WERI-Rb-1 (cell line): ENCODE results near the gene ALKBH6.
"Not testable (repeated sequence)": the region's sequence is repeated elsewhere in the genome, so short reads cannot be mapped to it uniquely, and the experiment has no call there.

ENCODE experiments used
- DNase-seq: peaks from one replicate; pipeline ENCODE4 v3.0.0-alpha.2; 2020
- H3K27ac ChIP-seq: fragments of 250-450 bp; sonication (Bioruptor Pico); 2 replicates; pipeline ENCODE4 v1.5.1; 2020; ENCODE audit warnings: mild to moderate bottlenecking, moderate library complexity
- H3K27me3 ChIP-seq: fragments of 250-450 bp; sonication (Bioruptor Pico); 2 replicates; pipeline ENCODE4 v1.5.1; 2021; ENCODE audit warnings: mild to moderate bottlenecking, low read depth, moderate library complexity; ENCODE audit not compliant: insufficient read depth, severe bottlenecking
- H3K36me3 ChIP-seq: fragments of 250-450 bp; sonication (Bioruptor Pico); 2 replicates; pipeline ENCODE4 v1.5.1; 2020; ENCODE audit warnings: mild to moderate bottlenecking, moderate library complexity
- H3K4me3 ChIP-seq: 2 replicates; pipeline ENCODE4 v1.5.1; 2011; ENCODE audit warnings: low read depth, mild to moderate bottlenecking, control low read depth, low read length
- H3K9me3 ChIP-seq: fragments of 250-450 bp; sonication (Bioruptor Pico); 2 replicates; pipeline ENCODE4 v1.5.1; 2021; ENCODE audit warnings: mild to moderate bottlenecking, moderate library complexity; ENCODE audit not compliant: severe bottlenecking
- CTCF ChIP-seq: IDR thresholded peaks from 2 replicates; pipeline ENCODE4 v1.5.1; 2011; ENCODE audit warnings: low read depth, mild to moderate bottlenecking, control low read depth, inconsistent platforms, low read length

Gene ALKBH6

GRCh38 chr19:36047835-36048234 lies 33.8 kb upstream of the ALKBH6 start:
- no peaks in the 10 kb centered on the region for H3K27me3 ChIP-seq

GRCh38 chr19:36046443-36047050 lies 32.5 kb upstream of the ALKBH6 start:
- no peak for TF ChIP-seq CTCF
- Histone ChIP-seq H3K36me3 (no peaks in the 10 kb centered on the region), H3K9me3 (no peaks in the 10 kb centered on the region), H3K4me3 (no peak overlapping the region), H3K27me3 (no peaks in the 10 kb centered on the region), H3K27ac (no peak overlapping the region)
- DNase-seq: no peak

More at GRCh38 chr19:36047835-36048234, 33.8 kb upstream of the ALKBH6 start:
- Histone ChIP-seq H3K4me3 (no peak overlapping the region), H3K27ac (no peak overlapping the region), H3K9me3 (no peaks in the 10 kb centered on the region), H3K36me3 (peaks cover 2% of the 10 kb centered on the region; the same call in 1 of the 2 replicates)
- no peak for DNase-seq
- no peak for TF ChIP-seq CTCF

GRCh38 chr19:36043952-36044351 lies 29.9 kb upstream of the ALKBH6 start:
- Histone ChIP-seq H3K27me3 (no peaks in the 10 kb centered on the region), H3K4me3 (no peak overlapping the region), H3K9me3 (no peaks in the 10 kb centered on the region), H3K36me3 (no peaks in the 10 kb centered on the region), H3K27ac (no peak overlapping the region)
- DNase-seq: no peak
- TF ChIP-seq CTCF: no peak

GRCh38 chr19:36041831-36042230 lies 27.8 kb upstream of the ALKBH6 start:
- no peak for TF ChIP-seq CTCF
- DNase-seq: no peak
- Histone ChIP-seq H3K27ac (no peak overlapping the region), H3K36me3 (no peaks in the 10 kb centered on the region; the same call in 1 of the 2 replicates), H3K4me3 (no peak overlapping the region), H3K9me3 (no peaks in the 10 kb centered on the region), H3K27me3 (no peaks in the 10 kb centered on the region)

GRCh38 chr19:36041092-36041491 lies 27.1 kb upstream of the ALKBH6 start:
- H3K27ac ChIP-seq, H3K27me3 ChIP-seq, DNase-seq, H3K9me3 ChIP-seq, H3K4me3 ChIP-seq, H3K36me3 ChIP-seq: not testable (repeated sequence)

- Histone ChIP-seq H3K27ac (no peak overlapping the region), H3K9me3 (no peaks in the 10 kb centered on the region), H3K27me3 (no peaks in the 10 kb centered on the region), H3K36me3 (no peaks in the 10 kb centered on the region; the same call in 1 of the 2 replicates), H3K4me3 (no peak overlapping the region)
- TF ChIP-seq CTCF: no peak
- no peak for DNase-seq
Observed at GRCh38 chr19:36040495-36040894, 26.5 kb upstream of the ALKBH6 start.
